DMS 273 (cell line): ENCODE data around the gene EHMT1.
"Not testable (repeated sequence)": the region's sequence is repeated elsewhere in the genome, so short reads cannot be mapped to it uniquely, and the experiment has no call there.

ENCODE experiments used
- DNase-seq: peaks from one replicate; lab custom pipeline; 2025; ENCODE audit not compliant: unreplicated experiment; lab: John Stamatoyannopoulos, UW

Gene EHMT1

GRCh38 chr9:137715866-137716693 lies 97.3 kb downstream of the EHMT1 start:
- not testable (repeated sequence) for DNase-seq

- DNase-seq, result no peak
These were observed 98.0 kb downstream of the EHMT1 start for GRCh38 chr9:137716694-137717287.

GRCh38 chr9:137717776-137718327 lies 99.0 kb downstream of the EHMT1 start:
- no peak for DNase-seq

- no peak for DNase-seq
These were observed 100.4 kb downstream of the EHMT1 start for GRCh38 chr9:137719194-137719593.

- no peak for DNase-seq
These were observed 101.8 kb downstream of the EHMT1 start for GRCh38 chr9:137720571-137721110.

- no peak for DNase-seq
These were observed 102.7 kb downstream of the EHMT1 start for GRCh38 chr9:137721479-137721878.

- no peak for DNase-seq
These were observed 103.1 kb downstream of the EHMT1 start for GRCh38 chr9:137721899-137722298.

- no peak for DNase-seq
These were observed 103.7 kb downstream of the EHMT1 start for GRCh38 chr9:137722481-137722880.

GRCh38 chr9:137723356-137723755 lies 104.6 kb downstream of the EHMT1 start:
- not testable (repeated sequence) for DNase-seq

- no peak for DNase-seq
These were observed 105.1 kb downstream of the EHMT1 start for GRCh38 chr9:137723783-137724445.

GRCh38 chr9:137724818-137725240 lies 106.0 kb downstream of the EHMT1 start:
- DNase-seq, result no peak

- no peak for DNase-seq
These were observed 106.8 kb downstream of the EHMT1 start for GRCh38 chr9:137725598-137725997.

GRCh38 chr9:137726336-137726735 lies 107.5 kb downstream of the EHMT1 start:
- not testable (repeated sequence) for DNase-seq

GRCh38 chr9:137726764-137727163 lies 108.0 kb downstream of the EHMT1 start:
- DNase-seq, result no peak

GRCh38 chr9:137727716-137728115 lies 108.9 kb downstream of the EHMT1 start:
- no peak for DNase-seq

GRCh38 chr9:137728444-137729311 lies 109.9 kb downstream of the EHMT1 start:
- no peak for DNase-seq

GRCh38 chr9:137731216-137731946 lies 112.6 kb downstream of the EHMT1 start:
- no peak for DNase-seq

GRCh38 chr9:137731947-137732813 lies 113.4 kb downstream of the EHMT1 start:
- DNase-seq, result no peak

- no peak for DNase-seq
These were observed 114.6 kb downstream of the EHMT1 start for GRCh38 chr9:137733429-137733828.
